ENCODE measurements around the gene TENM3.

The TENM3 gene

GRCh38 chr4:182513587-182514291 is 270.5 kb downstream of the TENM3 start:
- no peak for DNase-seq (ENCODE audit: low read depth)

- no peak for DNase-seq (ENCODE audit: low read depth)
Measured at GRCh38 chr4:182518421-182518820, 275.2 kb downstream of the TENM3 start.

GRCh38 chr4:182519528-182519927 is 276.3 kb downstream of the TENM3 start:
- DNase-seq (ENCODE audit: low read depth) = no peak

GRCh38 chr4:182521011-182521410 is 277.8 kb downstream of the TENM3 start:
- DNase-seq (ENCODE audit: low read depth) = no peak

- DNase-seq (ENCODE audit: low read depth) = no peak
Measured at GRCh38 chr4:182528819-182529218, 285.6 kb downstream of the TENM3 start.

- DNase-seq (ENCODE audit: low read depth) = no peak
Measured at GRCh38 chr4:182530451-182530850, 287.2 kb downstream of the TENM3 start.

GRCh38 chr4:182531555-182532162 is 288.5 kb downstream of the TENM3 start:
- no peak for DNase-seq (ENCODE audit: low read depth)

GRCh38 chr4:182532441-182532840 is 289.2 kb downstream of the TENM3 start:
- no peak for DNase-seq (ENCODE audit: low read depth)

GRCh38 chr4:182533964-182534363 is 290.8 kb downstream of the TENM3 start:
- DNase-seq (ENCODE audit: low read depth) = no peak

GRCh38 chr4:182536221-182536811 is 293.1 kb downstream of the TENM3 start:
- DNase-seq (ENCODE audit: low read depth) = no peak

GRCh38 chr4:182537031-182537795 is 294.0 kb downstream of the TENM3 start:
- DNase-seq (ENCODE audit: low read depth) = no peak

GRCh38 chr4:182538031-182538430 is 294.8 kb downstream of the TENM3 start:
- DNase-seq (ENCODE audit: low read depth) = no peak

- no peak for DNase-seq (ENCODE audit: low read depth)
Measured at GRCh38 chr4:182540496-182540895, 297.3 kb downstream of the TENM3 start.

- DNase-seq (ENCODE audit: low read depth) = no peak
Measured at GRCh38 chr4:182547435-182547834, 304.2 kb downstream of the TENM3 start.

- no peak for DNase-seq (ENCODE audit: low read depth)
Measured at GRCh38 chr4:182548156-182548555, 305.0 kb downstream of the TENM3 start.

GRCh38 chr4:182549356-182549755 is 306.2 kb downstream of the TENM3 start:
- DNase-seq (ENCODE audit: low read depth) = no peak

GRCh38 chr4:182552948-182553347 is 309.7 kb downstream of the TENM3 start:
- DNase-seq (ENCODE audit: low read depth) = no peak

GRCh38 chr4:182553653-182554052 is 310.5 kb downstream of the TENM3 start:
- no peak for DNase-seq (ENCODE audit: low read depth)

GRCh38 chr4:182554736-182555135 is 311.5 kb downstream of the TENM3 start:
- no peak for DNase-seq (ENCODE audit: low read depth)

- DNase-seq (ENCODE audit: low read depth) = peak; percentile 59
Measured at GRCh38 chr4:182555997-182556418, 312.8 kb downstream of the TENM3 start.

- DNase-seq (ENCODE audit: low read depth) = no peak
Measured at GRCh38 chr4:182556580-182556979, 313.4 kb downstream of the TENM3 start.

GRCh38 chr4:182560358-182560757 is 317.2 kb downstream of the TENM3 start:
- DNase-seq (ENCODE audit: low read depth) = no peak

GRCh38 chr4:182562350-182562749 is 319.1 kb downstream of the TENM3 start:
- no peak for DNase-seq (ENCODE audit: low read depth)
